DND-41 (cell line): ENCODE measurements around the gene DCLK2.

Source experiments
- ATAC-seq: fragments of 200-7000 bp; cut with Tn5 transposase; 3 replicates; pipeline ENCODE4 v1.9.1; 2021; ENCODE audit warnings: low read depth; ENCODE audit not compliant: insufficient read depth
- DNase-seq: peaks from one replicate; pipeline ENCODE4 v3.0.0-alpha.2; 2020
- H2AFZ ChIP-seq: 2 replicates; pipeline ENCODE4 v1.6.0; 2012; ENCODE audit warnings: low read depth, low read length
- H3K27ac ChIP-seq: 2 replicates; pipeline ENCODE4 v1.5.1; 2012; ENCODE audit warnings: low read length, inconsistent platforms
- H3K27me3 ChIP-seq: fragments of 200-600 bp; sonication (generic); 2 replicates; pipeline ENCODE4 v1.6.0; 2012; ENCODE audit warnings: low read length, mild to moderate bottlenecking, inconsistent platforms; ENCODE audit not compliant: insufficient read depth, poor library complexity
- H3K36me3 ChIP-seq: 2 replicates; pipeline ENCODE4 v1.5.1; 2012; ENCODE audit warnings: low read length, inconsistent platforms; ENCODE audit not compliant: insufficient read depth
- H3K4me1 ChIP-seq: 2 replicates; pipeline ENCODE4 v1.5.1; 2012; ENCODE audit warnings: mild to moderate bottlenecking, low read length; ENCODE audit not compliant: insufficient read depth
- H3K4me2 ChIP-seq: 2 replicates; pipeline ENCODE4 v1.6.0; 2012; ENCODE audit warnings: mild to moderate bottlenecking, moderate library complexity, low read length, inconsistent platforms; ENCODE audit not compliant: insufficient read depth
- H3K4me3 ChIP-seq, 2 experiments: fragments of 200-600 bp in 1 of 2; shearing (Covaris generic) in 1 of 2; 2 replicates each; pipeline ENCODE4 v1.5.1; 2012 to 2016; ENCODE audit warnings: inconsistent platforms in 2 of 2, low read length in 2 of 2, mild to moderate bottlenecking in 2 of 2, low read depth in 1 of 2, moderate library complexity in 1 of 2
- H3K79me2 ChIP-seq: 2 replicates; pipeline ENCODE4 v1.6.0; 2012; ENCODE audit warnings: low read length, inconsistent platforms; ENCODE audit not compliant: insufficient read depth
- H3K9ac ChIP-seq: 2 replicates; pipeline ENCODE4 v1.6.0; 2012; ENCODE audit warnings: low read depth, mild to moderate bottlenecking, inconsistent platforms, low read length, moderate library complexity
- H3K9me3 ChIP-seq: 2 replicates; pipeline ENCODE4 v1.5.1; 2012; ENCODE audit warnings: low read length, moderate library complexity, mild to moderate bottlenecking, inconsistent platforms; ENCODE audit not compliant: insufficient read depth, severe bottlenecking
- H4K20me1 ChIP-seq: 2 replicates; pipeline ENCODE4 v1.6.0; 2012; ENCODE audit warnings: low read length; ENCODE audit not compliant: insufficient read depth
- EZH2 ChIP-seq: IDR thresholded peaks from 3 replicates; pipeline ENCODE4 v1.6.1; 2012; ENCODE audit warnings: borderline replicate concordance, low read depth, mild to moderate bottlenecking, moderate library complexity, low read length, inconsistent platforms; ENCODE audit not compliant: severe bottlenecking
- TF ChIP-seq, protein P1 (sequence below): IDR thresholded peaks from 2 replicates; pipeline ENCODE4 v1.5.1; 2012; ENCODE audit warnings: borderline replicate concordance, low read length, moderate library complexity, mild to moderate bottlenecking; ENCODE audit not compliant: poor library complexity, severe bottlenecking; ENCODE audit errors: extremely low read depth

DCLK2 gene

DNA sequence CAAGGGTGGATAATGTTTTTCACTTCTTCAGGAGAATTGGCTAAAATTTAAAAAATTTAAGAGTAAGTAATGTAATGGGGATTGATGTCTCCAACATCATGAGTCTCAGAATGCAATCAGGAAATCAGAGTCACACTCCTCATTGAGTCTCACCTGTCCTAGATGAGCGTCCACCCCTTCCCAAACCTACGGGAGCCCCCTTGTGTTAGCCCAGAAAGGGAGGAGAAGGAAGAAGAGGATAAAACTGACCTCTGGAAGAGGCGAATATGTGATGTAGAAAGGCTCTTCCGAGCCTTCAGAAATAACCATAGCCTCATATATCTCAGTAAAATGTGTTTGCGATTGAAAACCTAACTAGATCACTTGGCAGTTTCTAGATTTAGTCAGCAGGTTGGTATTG, 157.1 kb downstream of the DCLK2 start:
- Histone ChIP-seq H3K4me2 (no peak overlapping the region), H3K27ac (no peak overlapping the region), H3K9me3 (no peaks in the 10 kb centered on the region), H3K27me3 (peaks cover 23% of the 10 kb centered on the region), H3K4me3 (no peak overlapping the region), H3K4me1 (no peaks in the 10 kb centered on the region), H3K79me2 (no peaks in the 10 kb centered on the region), H4K20me1 (no peaks in the 10 kb centered on the region), H3K9ac (no peak overlapping the region), H2AFZ (no peak overlapping the region), H3K36me3 (no peaks in the 10 kb centered on the region)
- no peak for ATAC-seq
- no peak for DNase-seq
- no peak for TF ChIP-seq EZH2
- TF ChIP-seq, protein P1, sequence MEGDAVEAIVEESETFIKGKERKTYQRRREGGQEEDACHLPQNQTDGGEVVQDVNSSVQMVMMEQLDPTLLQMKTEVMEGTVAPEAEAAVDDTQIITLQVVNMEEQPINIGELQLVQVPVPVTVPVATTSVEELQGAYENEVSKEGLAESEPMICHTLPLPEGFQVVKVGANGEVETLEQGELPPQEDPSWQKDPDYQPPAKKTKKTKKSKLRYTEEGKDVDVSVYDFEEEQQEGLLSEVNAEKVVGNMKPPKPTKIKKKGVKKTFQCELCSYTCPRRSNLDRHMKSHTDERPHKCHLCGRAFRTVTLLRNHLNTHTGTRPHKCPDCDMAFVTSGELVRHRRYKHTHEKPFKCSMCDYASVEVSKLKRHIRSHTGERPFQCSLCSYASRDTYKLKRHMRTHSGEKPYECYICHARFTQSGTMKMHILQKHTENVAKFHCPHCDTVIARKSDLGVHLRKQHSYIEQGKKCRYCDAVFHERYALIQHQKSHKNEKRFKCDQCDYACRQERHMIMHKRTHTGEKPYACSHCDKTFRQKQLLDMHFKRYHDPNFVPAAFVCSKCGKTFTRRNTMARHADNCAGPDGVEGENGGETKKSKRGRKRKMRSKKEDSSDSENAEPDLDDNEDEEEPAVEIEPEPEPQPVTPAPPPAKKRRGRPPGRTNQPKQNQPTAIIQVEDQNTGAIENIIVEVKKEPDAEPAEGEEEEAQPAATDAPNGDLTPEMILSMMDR, result no peak

DNA sequence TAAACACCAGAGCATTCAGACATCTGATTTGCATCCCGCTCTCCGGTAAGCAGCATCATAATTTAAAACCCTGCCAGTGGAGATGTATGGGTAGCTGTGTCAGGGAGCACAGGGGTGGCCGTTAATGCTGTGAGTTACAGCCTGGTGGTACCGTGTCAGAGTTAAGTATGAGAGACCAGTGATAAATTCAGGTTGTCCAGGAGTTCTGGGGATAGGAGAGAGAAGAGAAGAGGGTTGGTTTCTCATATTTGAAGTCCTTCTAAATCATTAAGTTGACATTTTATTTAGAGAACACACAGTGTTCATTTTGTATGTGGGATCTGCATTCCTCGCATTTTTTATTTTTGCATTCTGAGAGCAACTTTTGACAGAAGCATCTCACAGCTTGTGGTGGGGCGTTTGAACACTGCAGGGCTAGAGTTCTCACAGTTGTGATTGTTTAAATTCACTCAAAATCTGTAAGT, 157.6 kb downstream of the DCLK2 start:
- no peak for ATAC-seq
- no peak for DNase-seq
- H4K20me1 ChIP-seq, result no peaks in the 10 kb centered on the region

DNA sequence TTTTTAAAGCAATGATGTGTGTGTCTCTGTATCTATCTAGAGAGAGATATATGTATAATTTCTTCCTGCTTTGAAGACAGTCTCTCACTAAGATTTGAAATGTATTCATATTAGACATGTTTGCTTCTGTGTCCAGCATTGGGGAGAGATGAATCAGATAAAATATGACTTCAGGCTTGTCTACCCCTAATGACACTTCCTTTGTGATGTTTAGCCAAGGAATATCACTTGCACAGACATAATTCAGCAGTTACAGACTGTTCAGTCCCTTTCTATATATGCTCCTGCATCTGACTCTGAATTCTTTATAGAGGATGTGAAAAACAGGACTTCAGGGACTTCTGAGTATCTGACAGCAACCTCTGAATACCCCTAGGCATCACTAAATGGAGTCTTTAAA, 158.4 kb downstream of the DCLK2 start:
- H3K27ac ChIP-seq, result no peak overlapping the region
- H3K4me2 ChIP-seq, result no peak overlapping the region
- H3K79me2 ChIP-seq, result no peaks in the 10 kb centered on the region
- H2AFZ ChIP-seq, result no peak overlapping the region
- H3K27me3 ChIP-seq, result peaks cover 23% of the 10 kb centered on the region
- H4K20me1 ChIP-seq, result no peaks in the 10 kb centered on the region
- DNase-seq (no peak), ATAC-seq (no peak)
- no peaks in the 10 kb centered on the region for H3K9me3 ChIP-seq
- H3K4me1 ChIP-seq, result no peaks in the 10 kb centered on the region
- no peak overlapping the region for H3K9ac ChIP-seq
- H3K36me3 ChIP-seq, result no peaks in the 10 kb centered on the region
- no peak overlapping the region for H3K4me3 ChIP-seq
- TF ChIP-seq, protein P1, result no peak
- no peak for TF ChIP-seq EZH2

More for the DNA sequence above, 157.6 kb downstream of the DCLK2 start:
- H3K79me2 ChIP-seq, result no peaks in the 10 kb centered on the region
- H3K9me3 ChIP-seq, result no peaks in the 10 kb centered on the region
- peaks cover 23% of the 10 kb centered on the region for H3K27me3 ChIP-seq
- H3K4me3 ChIP-seq, result no peak overlapping the region
- no peak overlapping the region for H3K4me2 ChIP-seq
- H3K9ac ChIP-seq, result no peak overlapping the region
- no peaks in the 10 kb centered on the region for H3K36me3 ChIP-seq
- H3K4me1 ChIP-seq, result no peaks in the 10 kb centered on the region
- TF ChIP-seq EZH2, result no peak
- TF ChIP-seq, protein P1, result no peak
- no peak overlapping the region for H3K27ac ChIP-seq
- no peak overlapping the region for H2AFZ ChIP-seq
